ENCODE data around the gene MDM2.

DNA sequence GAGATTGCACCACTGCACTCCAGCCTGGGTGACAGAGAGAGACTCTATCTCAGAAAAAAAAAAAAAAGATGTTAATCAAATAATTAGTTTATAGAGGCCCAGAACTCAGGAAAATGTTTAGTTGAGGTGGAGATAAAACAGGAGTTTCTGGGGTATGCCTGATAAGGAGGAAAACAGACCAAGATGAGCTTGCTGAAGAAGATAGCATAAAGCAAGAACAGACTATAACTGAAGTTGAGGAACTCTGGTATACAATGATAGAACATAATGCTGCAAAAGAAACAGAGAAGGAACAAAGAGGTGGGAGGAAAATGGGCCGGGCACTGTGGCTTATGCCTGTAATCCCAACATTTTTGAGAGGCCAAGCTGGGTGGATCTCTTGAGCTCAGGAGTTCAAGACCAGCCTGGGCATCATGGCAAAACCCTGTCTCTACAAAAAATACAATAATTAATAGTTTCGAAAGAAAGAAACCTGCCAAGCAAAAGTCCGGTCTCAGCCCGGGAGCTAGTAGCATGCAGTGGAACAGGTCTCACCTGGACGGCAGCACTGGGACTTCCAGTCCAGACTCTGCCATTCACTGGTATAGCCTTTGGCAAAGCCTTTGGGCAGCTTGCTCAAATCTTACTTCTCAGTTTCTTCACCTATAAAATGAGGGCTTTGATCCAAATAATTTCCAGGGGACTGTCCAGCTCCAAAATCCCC is 36.6 kb upstream of the MDM2 start:
- TF ChIP-seq, protein P1, sequence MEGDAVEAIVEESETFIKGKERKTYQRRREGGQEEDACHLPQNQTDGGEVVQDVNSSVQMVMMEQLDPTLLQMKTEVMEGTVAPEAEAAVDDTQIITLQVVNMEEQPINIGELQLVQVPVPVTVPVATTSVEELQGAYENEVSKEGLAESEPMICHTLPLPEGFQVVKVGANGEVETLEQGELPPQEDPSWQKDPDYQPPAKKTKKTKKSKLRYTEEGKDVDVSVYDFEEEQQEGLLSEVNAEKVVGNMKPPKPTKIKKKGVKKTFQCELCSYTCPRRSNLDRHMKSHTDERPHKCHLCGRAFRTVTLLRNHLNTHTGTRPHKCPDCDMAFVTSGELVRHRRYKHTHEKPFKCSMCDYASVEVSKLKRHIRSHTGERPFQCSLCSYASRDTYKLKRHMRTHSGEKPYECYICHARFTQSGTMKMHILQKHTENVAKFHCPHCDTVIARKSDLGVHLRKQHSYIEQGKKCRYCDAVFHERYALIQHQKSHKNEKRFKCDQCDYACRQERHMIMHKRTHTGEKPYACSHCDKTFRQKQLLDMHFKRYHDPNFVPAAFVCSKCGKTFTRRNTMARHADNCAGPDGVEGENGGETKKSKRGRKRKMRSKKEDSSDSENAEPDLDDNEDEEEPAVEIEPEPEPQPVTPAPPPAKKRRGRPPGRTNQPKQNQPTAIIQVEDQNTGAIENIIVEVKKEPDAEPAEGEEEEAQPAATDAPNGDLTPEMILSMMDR (IDR thresholded peaks at IDR 0.05) = no peak
- TF ChIP-seq POLR2AphosphoS5 (IDR thresholded peaks at IDR 0.05; ENCODE audit: insufficient read depth in 1 of 2, low read depth in 1 of 2) (no peak), POLR2A (IDR thresholded peaks at IDR 0.05) (no peak)

Data from vagina (tissue), 2 donors.